OCI-LY1 (cell line): ENCODE results near the gene TRAF3IP1.
"Not testable (repeated sequence)": the region's sequence is repeated elsewhere in the genome, so short reads cannot be mapped to it uniquely, and the experiment has no call there.

Experiments used
- H2AFZ ChIP-seq: fragments of 200-600 bp; sonication (generic), shearing (Covaris generic); 2 replicates; pipeline ENCODE4 v1.6.0; 2014; ENCODE audit warnings: antibody characterized with exemption, mild to moderate bottlenecking, low read length
- H3F3A ChIP-seq: fragments of 200-600 bp; sonication (generic), shearing (Covaris generic); 2 replicates; pipeline ENCODE4 v1.6.0; 2014; ENCODE audit warnings: mild to moderate bottlenecking, antibody characterized with exemption, low read length, moderate library complexity; ENCODE audit not compliant: insufficient read depth
- H3K27ac ChIP-seq: fragments of 200-600 bp; sonication (generic); 2 replicates; pipeline ENCODE4 v1.5.1; 2014; ENCODE audit warnings: low read length, mixed run types, mild to moderate bottlenecking, low read depth; ENCODE audit not compliant: poor library complexity, severe bottlenecking
- H3K27me3 ChIP-seq: fragments of 200-600 bp; sonication (generic); 2 replicates; pipeline ENCODE4 v1.6.0; 2014; ENCODE audit warnings: antibody characterized with exemption, mild to moderate bottlenecking, low read length, moderate library complexity; ENCODE audit not compliant: insufficient read depth
- H3K36me3 ChIP-seq: fragments of 200-600 bp; sonication (generic); 2 replicates; pipeline ENCODE4 v1.6.1; 2014; ENCODE audit warnings: mild to moderate bottlenecking, antibody characterized with exemption, low read length, moderate library complexity, mixed read lengths; ENCODE audit not compliant: insufficient read depth
- H3K4me1 ChIP-seq: fragments of 200-600 bp; sonication (generic); 2 replicates; pipeline ENCODE4 v1.5.1; 2014; ENCODE audit warnings: mild to moderate bottlenecking, low read length, moderate library complexity; ENCODE audit not compliant: insufficient read depth, severe bottlenecking
- H3K4me2 ChIP-seq: fragments of 200-600 bp; sonication (generic), shearing (Covaris generic); 2 replicates; pipeline ENCODE4 v1.6.1; 2014; ENCODE audit warnings: low read length
- H3K4me3 ChIP-seq: fragments of 200-600 bp; sonication (generic); 2 replicates; pipeline ENCODE4 v1.5.1; 2014; ENCODE audit warnings: low read length, low read depth, mild to moderate bottlenecking, mixed read lengths; ENCODE audit not compliant: poor library complexity, severe bottlenecking
- H3K79me2 ChIP-seq: fragments of 200-600 bp; shearing (Covaris generic); 2 replicates; pipeline ENCODE4 v1.6.1; 2016; ENCODE audit warnings: mixed run types, low read length, mixed read lengths; ENCODE audit not compliant: insufficient read depth
- H3K9ac ChIP-seq: fragments of 200-600 bp; sonication (generic), shearing (Covaris generic); 2 replicates; pipeline ENCODE4 v1.6.1; 2014; ENCODE audit warnings: mild to moderate bottlenecking, low read length, mixed read lengths
- H3K9me2 ChIP-seq: fragments of 200-600 bp; sonication (generic), shearing (Covaris generic); 2 replicates; pipeline ENCODE4 v1.6.1; 2014; ENCODE audit warnings: low read depth, mild to moderate bottlenecking, low read length, mixed read lengths
- H3K9me3 ChIP-seq: fragments of 200-600 bp; shearing (Covaris generic); 2 replicates; pipeline ENCODE4 v1.6.1; 2014; ENCODE audit warnings: low read length, mixed read lengths
- H4K20me1 ChIP-seq: fragments of 200-600 bp; sonication (generic), shearing (Covaris generic); 2 replicates; pipeline ENCODE4 v1.6.0; 2016; ENCODE audit warnings: mild to moderate bottlenecking, low read length; ENCODE audit not compliant: insufficient read depth
- EZH2 ChIP-seq: fragments of 200-600 bp; sonication (generic), shearing (Covaris generic); IDR thresholded peaks from 2 replicates; pipeline ENCODE4 v1.8.0; 2017; ENCODE audit warnings: borderline replicate concordance, mixed run types, mild to moderate bottlenecking, antibody characterized with exemption, low read length, moderate library complexity, mixed read lengths
- TF ChIP-seq, protein P1 (sequence below): fragments of 200-600 bp; sonication (generic), shearing (Covaris generic); IDR thresholded peaks from 2 replicates; pipeline ENCODE4 v1.5.1; 2017; ENCODE audit warnings: mild to moderate bottlenecking, antibody characterized with exemption, low read length, moderate library complexity, mixed read lengths

Gene TRAF3IP1

DNA sequence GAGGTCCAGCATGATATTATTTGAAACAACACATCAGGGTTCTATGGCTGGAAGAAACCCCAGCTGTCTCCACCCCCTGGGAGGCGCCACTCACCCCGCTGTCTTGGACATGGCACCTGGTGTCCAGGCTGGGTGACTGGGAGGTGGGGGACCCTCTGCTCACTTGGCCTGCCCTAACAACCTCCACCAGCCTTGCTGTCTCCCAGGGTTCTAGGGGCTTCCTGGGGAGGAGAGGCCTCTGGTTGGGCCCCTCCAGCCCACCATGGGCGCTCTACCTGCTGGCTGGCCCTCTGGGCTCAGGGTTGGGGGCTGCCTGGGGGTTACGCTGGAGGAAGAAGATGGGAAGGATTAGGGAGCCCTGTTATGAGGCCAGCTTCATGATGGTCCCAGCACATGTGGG is 48.2 kb upstream of the TRAF3IP1 start:
- H3K9me2 ChIP-seq = no peaks in the 10 kb centered on the region
- no peaks in the 10 kb centered on the region for H3K4me1 ChIP-seq
- H3K4me3 ChIP-seq = no peak overlapping the region
- H4K20me1 ChIP-seq = no peaks in the 10 kb centered on the region
- H3K9ac ChIP-seq = no peak overlapping the region
- no peak overlapping the region for H3K27ac ChIP-seq
- peaks cover 32% of the 10 kb centered on the region; the same call in 1 of the 2 replicates for H3K36me3 ChIP-seq
- TF ChIP-seq, protein P1, sequence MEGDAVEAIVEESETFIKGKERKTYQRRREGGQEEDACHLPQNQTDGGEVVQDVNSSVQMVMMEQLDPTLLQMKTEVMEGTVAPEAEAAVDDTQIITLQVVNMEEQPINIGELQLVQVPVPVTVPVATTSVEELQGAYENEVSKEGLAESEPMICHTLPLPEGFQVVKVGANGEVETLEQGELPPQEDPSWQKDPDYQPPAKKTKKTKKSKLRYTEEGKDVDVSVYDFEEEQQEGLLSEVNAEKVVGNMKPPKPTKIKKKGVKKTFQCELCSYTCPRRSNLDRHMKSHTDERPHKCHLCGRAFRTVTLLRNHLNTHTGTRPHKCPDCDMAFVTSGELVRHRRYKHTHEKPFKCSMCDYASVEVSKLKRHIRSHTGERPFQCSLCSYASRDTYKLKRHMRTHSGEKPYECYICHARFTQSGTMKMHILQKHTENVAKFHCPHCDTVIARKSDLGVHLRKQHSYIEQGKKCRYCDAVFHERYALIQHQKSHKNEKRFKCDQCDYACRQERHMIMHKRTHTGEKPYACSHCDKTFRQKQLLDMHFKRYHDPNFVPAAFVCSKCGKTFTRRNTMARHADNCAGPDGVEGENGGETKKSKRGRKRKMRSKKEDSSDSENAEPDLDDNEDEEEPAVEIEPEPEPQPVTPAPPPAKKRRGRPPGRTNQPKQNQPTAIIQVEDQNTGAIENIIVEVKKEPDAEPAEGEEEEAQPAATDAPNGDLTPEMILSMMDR = no peak
- TF ChIP-seq EZH2 = no peak
- no peaks in the 10 kb centered on the region for H3K9me3 ChIP-seq
- no peak overlapping the region for H2AFZ ChIP-seq
- no peaks in the 10 kb centered on the region for H3F3A ChIP-seq
- H3K27me3 ChIP-seq = no peaks in the 10 kb centered on the region
- no peaks in the 10 kb centered on the region for H3K79me2 ChIP-seq
- no peak overlapping the region for H3K4me2 ChIP-seq

DNA sequence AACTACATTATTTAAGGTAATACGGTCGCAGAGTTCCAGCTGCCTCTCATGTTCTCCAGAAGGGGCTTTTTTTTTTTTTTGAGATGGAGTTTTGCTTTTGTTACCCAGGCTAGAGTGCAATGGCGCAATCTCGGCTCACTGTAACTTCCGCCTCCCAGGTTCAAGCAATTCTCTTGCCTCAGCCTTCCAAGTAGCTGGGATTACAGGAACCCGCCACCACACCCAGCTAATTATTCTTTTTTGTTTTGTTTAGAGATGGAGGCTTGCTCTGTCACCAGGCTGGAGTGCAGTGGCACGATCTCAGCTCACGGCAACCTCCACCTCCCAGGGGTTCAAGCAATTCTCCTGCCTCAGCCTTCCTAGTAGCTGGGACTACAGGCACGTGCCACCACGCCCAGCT is 46.9 kb upstream of the TRAF3IP1 start:
- H3K4me2 ChIP-seq, H3K9me3 ChIP-seq, H3K9me2 ChIP-seq, H3K79me2 ChIP-seq, H3K27ac ChIP-seq, H3K4me3 ChIP-seq, H3K4me1 ChIP-seq, H3K9ac ChIP-seq, H4K20me1 ChIP-seq, H2AFZ ChIP-seq, H3K27me3 ChIP-seq, H3F3A ChIP-seq: not testable (repeated sequence)
- H3K36me3 ChIP-seq = peaks cover 27% of the 10 kb centered on the region; the same call in 1 of the 2 replicates

DNA sequence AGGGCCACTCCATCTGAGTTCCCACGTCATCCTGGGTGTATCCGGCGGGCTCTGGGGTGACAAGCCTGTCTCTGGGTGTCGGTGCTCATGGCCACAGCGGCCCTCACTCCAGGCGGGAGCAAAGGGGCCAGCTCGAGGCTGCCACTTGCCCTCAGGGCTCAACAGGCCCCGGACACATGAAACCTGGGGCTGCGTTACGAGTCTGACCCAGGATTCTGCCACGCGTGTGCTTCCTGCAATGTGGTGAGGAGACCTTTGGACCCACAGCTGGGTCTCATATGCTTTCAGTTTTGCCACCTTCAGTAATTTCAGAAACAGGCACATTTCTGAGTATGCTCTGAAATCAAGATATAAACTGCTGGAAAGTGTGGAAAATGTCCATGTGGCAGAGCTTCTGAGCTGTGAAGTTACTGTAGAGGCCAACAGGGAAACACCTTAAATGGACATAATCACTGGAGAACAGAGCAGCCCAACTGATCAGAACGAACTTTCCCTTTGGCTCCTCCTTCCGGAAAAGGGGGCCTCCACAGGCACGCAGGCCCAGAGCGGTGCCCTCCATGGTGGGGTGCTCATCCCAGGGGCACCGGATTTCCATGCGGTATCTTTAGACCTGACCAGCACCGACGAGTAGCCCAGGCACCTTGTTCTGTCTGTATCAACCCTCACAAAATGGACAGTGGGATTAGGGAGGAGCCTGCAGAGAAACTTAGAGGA is 46.0 kb upstream of the TRAF3IP1 start:
- no peak for TF ChIP-seq EZH2
- TF ChIP-seq, protein P1 = no peak
- Histone ChIP-seq H3K9ac (no peak overlapping the region), H3K27me3 (no peaks in the 10 kb centered on the region), H3K79me2 (no peaks in the 10 kb centered on the region), H3K36me3 (peaks cover 27% of the 10 kb centered on the region; the same call in 1 of the 2 replicates), H3K27ac (no peak overlapping the region), H3K4me3 (no peak overlapping the region), H2AFZ (no peak overlapping the region), H3K9me2 (no peaks in the 10 kb centered on the region), H3F3A (no peaks in the 10 kb centered on the region), H3K4me2 (no peak overlapping the region), H3K4me1 (no peaks in the 10 kb centered on the region), H4K20me1 (no peaks in the 10 kb centered on the region), H3K9me3 (no peaks in the 10 kb centered on the region)

DNA sequence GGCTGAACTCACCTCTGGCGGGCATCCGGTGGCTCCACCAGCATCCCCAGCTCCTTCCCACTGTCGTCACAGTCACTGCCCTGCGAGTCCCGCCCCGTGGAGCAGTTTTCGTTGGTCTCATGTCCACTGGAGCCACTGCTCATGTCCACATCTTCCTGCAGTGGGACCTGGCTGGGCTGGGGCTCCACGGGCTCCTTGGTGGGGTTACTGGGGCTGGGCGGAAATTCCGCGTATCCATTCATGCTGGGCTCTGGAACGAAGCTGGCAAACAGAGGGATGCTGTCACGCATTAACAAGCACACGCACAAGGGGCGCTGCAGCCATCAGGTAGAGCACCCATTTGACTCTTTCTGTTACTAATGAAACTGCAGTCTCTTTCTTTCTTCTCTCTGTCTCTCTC is 42.6 kb upstream of the TRAF3IP1 start:
- H3K27ac ChIP-seq = no peak overlapping the region
- no peaks in the 10 kb centered on the region for H3K27me3 ChIP-seq
- no peaks in the 10 kb centered on the region for H3K79me2 ChIP-seq
- no peaks in the 10 kb centered on the region for H3K9me3 ChIP-seq
- no peaks in the 10 kb centered on the region for H3K9me2 ChIP-seq
- no peaks in the 10 kb centered on the region for H3K4me1 ChIP-seq
- TF ChIP-seq, protein P1 = no peak
- TF ChIP-seq EZH2 = no peak
- H3K4me3 ChIP-seq = no peak overlapping the region
- no peak overlapping the region for H3K9ac ChIP-seq
- no peaks in the 10 kb centered on the region for H3F3A ChIP-seq
- H3K4me2 ChIP-seq = no peak overlapping the region
- H4K20me1 ChIP-seq = no peaks in the 10 kb centered on the region
- H2AFZ ChIP-seq = no peak overlapping the region
- H3K36me3 ChIP-seq = peaks cover 16% of the 10 kb centered on the region; the same call in 1 of the 2 replicates
